Ovary (tissue), 9 donors: ENCODE data around the gene DTYMK. TPM values are rescaled to one million over a fixed set of nuclear protein-coding genes. Genes with fewer than 3 reads are reported as not detected.
"Not testable (repeated sequence)": the region's sequence is repeated elsewhere in the genome, so short reads cannot be mapped to it uniquely, and the experiment has no call there.

Source experiments
- DNase-seq, 5 donors: peaks; one replicate each; pipeline ENCODE4 v3.0.0-alpha.2; 2019 to 2020
- H3K27ac ChIP-seq, 2 donors: fragments of 200-600 bp; one replicate each; pipeline versions ENCODE4 v1.5.1 to v1.8.0; 2019 to 2022
- H3K27me3 ChIP-seq: fragments of 200-600 bp; one replicate; pipeline ENCODE4 v1.8.0; 2022
- H3K36me3 ChIP-seq: fragments of 200-600 bp; sonication (generic); one replicate; pipeline ENCODE4 v1.5.1; 2019
- H3K4me1 ChIP-seq: one replicate; pipeline ENCODE4 v1.8.1; 2013; ENCODE audit warnings: mild to moderate bottlenecking, moderate library complexity; ENCODE audit not compliant: insufficient read depth
- H3K4me3 ChIP-seq: fragments of 200-600 bp; sonication (generic); one replicate; pipeline ENCODE4 v1.5.1; 2017
- H3K9me3 ChIP-seq, 2 donors: fragments of 200-600 bp in 1 of 2; sonication (generic) in 1 of 2; one replicate each; pipeline versions ENCODE4 v1.5.1 to v1.8.1; 2013 to 2019; ENCODE audit warnings: mild to moderate bottlenecking in 1 of 2, moderate library complexity in 1 of 2
- EP300 ChIP-seq: sonication (generic); formaldehyde crosslinking; IDR thresholded peaks from one replicate; pipeline ENCODE4 v1.6.1; 2017; ENCODE audit warnings: antibody characterized with exemption
- POLR2A ChIP-seq: fragments of 450-650 bp; IDR thresholded peaks from one replicate; pipeline ENCODE4 v1.6.1; 2017; ENCODE audit warnings: antibody characterized with exemption, mild to moderate bottlenecking, moderate library complexity
- WGBS, 3 donors: extraction: QIAGEN DNeasy Blood & Tissue Kit in 1 of 3; methylation state at CpG; one replicate each; pipeline versions ENCODE4 v1.1.5 to v1.1.7; 2013 to 2017; 5-methylcytosine and 5-hydroxymethylcytosine counted together
- intact Hi-C, 4 donors: fragments of 100-400 bp; cut with DNase I; formaldehyde crosslinking; loops; one replicate each; pipeline versions ENCODE4 v1.11.0 to v1.15.1; 2022 to 2023
- polyA plus RNA-seq, 2 donors: library from polyadenylated mRNA; stranded (reverse); fragments of 200-250 nt in 1 of 2; fragments of 350-450 nt in 1 of 2; fragmentation: Illumina TruSeq in 1 of 2; extraction: RNeasy Lipid Tissue Mini Kit (QIAGEN cat#74804) in 1 of 2; gene quantifications; one replicate each; pipeline ENCODE4 v1.2.3, GENCODE V29; 2013 to 2014
- total RNA-seq, 7 donors: library from RNA; depleted of rRNA in 2 of 7; stranded (reverse); fragments of >200 nt in 2 of 7; fragmentation: NEBNext Ultra II Directional in 3 of 7; extraction: Animal tissue kit (Norgen Biotek cat#: 25700) in 3 of 7; gene quantifications; one replicate each; pipeline versions ENCODE4 v1.1.0 to v1.2.4, GENCODE V29; 2016 to 2023
- TF ChIP-seq, protein P1 (sequence below), 3 donors: fragments of 450-650 bp in 2 of 3; fragments of 200-600 bp in 1 of 3; IDR thresholded peaks; one replicate each; pipeline versions ENCODE4 v1.5.1 to v1.8.0; 2016 to 2022; ENCODE audit warnings: antibody characterized with exemption in 3 of 3, mild to moderate bottlenecking in 1 of 3
- donor health status: DM: no; HTN: no; CAD: no; lungs with moderate emphysema.
- donor health status: DM: no; HTN: no; CAD: no.
- donor health status: Bipolar disorder and iron deficiency.
- donor health status: DM: yes; HTN: yes; CAD: no.
- donor health status: DM: no; HTN: no; CAD: no.
- donor health status: DM: yes; HTN: yes; CAD: no.

The DTYMK gene
- total and polyA plus RNA-seq, 9 donors = 3.7 to 17.9 (median 12.5) TPM

DNA sequence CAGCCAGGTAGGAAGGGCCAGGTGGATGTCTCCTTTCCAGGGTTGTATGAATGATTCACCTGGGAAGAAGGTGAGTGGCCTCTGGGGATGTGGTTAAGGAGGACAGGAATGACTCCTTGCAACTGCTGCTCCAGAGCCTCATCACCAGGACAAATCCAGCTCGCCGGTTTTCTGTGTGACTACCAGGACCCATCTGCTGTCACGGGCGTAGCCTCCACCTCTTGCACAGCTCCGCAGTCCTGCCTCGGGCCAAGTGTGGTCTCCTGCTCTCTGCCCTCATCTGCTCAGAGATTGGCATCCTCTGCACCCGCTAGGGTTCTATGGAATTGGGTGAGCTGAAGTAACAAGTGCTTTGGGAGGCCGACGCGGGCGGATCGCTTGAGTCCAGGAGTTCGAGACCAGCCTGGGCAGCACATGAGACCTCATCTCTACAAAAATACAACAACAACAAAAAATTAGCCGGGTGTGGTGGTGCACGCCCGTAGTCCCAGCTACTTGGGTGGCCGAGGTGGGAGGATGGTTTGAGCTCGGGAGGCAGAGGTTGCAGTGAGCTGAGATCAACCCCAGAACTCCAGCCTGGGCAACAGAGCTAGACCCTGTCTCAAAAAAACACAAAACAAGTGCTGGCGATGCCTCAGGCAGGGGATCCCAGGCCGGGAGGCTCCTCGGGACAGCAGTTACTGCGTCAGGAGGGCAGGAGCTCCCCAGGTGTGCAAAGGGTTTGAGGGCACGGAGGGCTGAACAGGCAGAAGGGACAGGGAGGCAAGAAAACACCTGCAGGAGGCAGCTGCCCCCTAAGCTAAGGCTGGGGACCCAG is 47.0 kb upstream of the DTYMK start:
- WGBS, 3 donors = 74 to 79% (median 79%) methylated on average over 23 of the region's 23 CpGs
- TF ChIP-seq, protein P1, sequence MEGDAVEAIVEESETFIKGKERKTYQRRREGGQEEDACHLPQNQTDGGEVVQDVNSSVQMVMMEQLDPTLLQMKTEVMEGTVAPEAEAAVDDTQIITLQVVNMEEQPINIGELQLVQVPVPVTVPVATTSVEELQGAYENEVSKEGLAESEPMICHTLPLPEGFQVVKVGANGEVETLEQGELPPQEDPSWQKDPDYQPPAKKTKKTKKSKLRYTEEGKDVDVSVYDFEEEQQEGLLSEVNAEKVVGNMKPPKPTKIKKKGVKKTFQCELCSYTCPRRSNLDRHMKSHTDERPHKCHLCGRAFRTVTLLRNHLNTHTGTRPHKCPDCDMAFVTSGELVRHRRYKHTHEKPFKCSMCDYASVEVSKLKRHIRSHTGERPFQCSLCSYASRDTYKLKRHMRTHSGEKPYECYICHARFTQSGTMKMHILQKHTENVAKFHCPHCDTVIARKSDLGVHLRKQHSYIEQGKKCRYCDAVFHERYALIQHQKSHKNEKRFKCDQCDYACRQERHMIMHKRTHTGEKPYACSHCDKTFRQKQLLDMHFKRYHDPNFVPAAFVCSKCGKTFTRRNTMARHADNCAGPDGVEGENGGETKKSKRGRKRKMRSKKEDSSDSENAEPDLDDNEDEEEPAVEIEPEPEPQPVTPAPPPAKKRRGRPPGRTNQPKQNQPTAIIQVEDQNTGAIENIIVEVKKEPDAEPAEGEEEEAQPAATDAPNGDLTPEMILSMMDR (IDR thresholded peaks at IDR 0.05) = peak in 1 of 3 donors; percentile 2
- no peak for TF ChIP-seq EP300
- DNase-seq = peak in 3 of 5 donors; percentile 31 to 49 (median 36)

DNA sequence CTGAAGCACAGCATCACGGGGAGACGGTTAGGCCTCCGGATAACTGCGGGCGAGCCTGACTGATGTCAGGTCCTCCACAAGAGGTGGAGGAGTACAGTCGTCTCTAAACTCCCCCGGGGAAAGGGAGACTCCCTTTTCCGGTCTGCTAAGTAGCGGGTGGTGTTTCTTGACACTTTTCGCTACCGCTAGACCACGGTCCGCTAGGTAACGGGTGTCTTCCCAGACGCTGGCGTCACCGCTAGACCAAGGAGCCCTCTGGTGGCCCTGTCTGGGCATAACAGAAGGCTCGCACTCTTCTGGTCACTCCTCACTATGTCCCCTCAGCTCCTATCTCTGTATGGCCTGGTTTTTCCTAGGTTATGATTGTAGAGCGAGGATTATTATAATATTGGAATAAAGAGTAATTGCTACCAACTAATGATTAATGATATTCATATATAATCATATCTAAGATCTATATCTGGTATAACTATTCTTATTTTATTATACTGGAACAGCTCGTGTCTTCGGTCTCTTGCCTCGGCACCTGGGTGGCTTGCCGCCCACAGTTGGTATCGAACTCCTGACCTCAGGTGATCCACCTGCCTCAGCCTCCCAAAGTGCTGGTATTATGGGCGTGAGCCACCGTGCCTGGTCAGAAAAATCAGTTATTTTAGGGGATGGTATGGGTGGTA is 46.0 kb upstream of the DTYMK start:
- TF ChIP-seq, protein P1 (IDR thresholded peaks at IDR 0.05) = peak in 2 of 3 donors; percentile 35 to 50
- DNase-seq = peak in 4 of 5 donors; percentile 63 to 83 (median 72)
- H3K27me3 ChIP-seq, H3K4me3 ChIP-seq, H3K27ac ChIP-seq, H3K4me1 ChIP-seq, H3K9me3 ChIP-seq, H3K36me3 ChIP-seq: not testable (repeated sequence)
- intact Hi-C loops = loop anchor here in 2 of 4 donors (10.0 kb wide), 1 partner anchor 142 kb away; no protein-coding TSS in a partner anchor
- WGBS, 3 donors = 32 to 42% (median 36%) methylated on average over 19 to 26 of the region's 26 CpGs

More for the DNA sequence above, 47.0 kb upstream of the DTYMK start:
- intact Hi-C loops = loop anchor here in 2 of 4 donors (2.0 to 10.0 kb wide), 2 partner anchors 33 to 141 kb away; no protein-coding TSS in a partner anchor
- Histone ChIP-seq H3K4me3 (peak overlapping the region; percentile 68), H3K36me3 (no peaks in the 10 kb centered on the region), H3K9me3 (no peaks in the 10 kb centered on the region), H3K27ac (peak overlapping the region in 1 of 2 donors; percentile 77), H3K27me3 (no peaks in the 10 kb centered on the region), H3K4me1 (peaks cover 6% of the 10 kb centered on the region)

DNA sequence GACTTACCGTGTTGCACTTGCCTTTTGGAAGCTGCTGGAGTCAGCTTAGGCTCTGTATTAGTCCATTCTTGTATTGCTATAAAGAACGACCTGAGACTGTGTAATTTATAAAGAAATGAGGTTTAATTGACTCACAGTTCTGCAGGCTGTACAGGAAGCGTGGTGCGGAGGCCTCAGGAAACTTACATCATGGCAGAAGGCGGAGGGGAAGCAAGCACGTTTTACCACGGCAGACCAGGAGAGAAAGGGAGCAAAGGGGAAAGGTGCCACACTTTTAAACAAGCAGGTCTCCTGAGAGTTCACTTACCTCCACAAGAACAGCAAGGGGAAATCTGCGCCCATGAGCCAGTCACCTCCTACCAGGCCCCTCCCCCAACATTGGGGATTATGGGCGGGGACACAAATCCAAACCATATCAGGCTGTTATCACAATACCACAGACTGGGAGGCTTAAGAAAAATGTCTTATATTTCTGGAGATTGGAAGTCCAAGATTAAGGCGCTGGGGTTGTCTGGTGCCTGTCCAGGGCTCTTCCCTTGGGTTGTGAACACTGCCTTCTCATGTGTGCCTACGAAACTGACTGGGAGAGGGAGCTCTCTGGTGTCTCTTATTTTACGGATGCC is 44.2 kb upstream of the DTYMK start:
- no peak for DNase-seq
- H3K27me3 ChIP-seq = no peaks in the 10 kb centered on the region
- 87 to 89% (median 88%) methylated on average over 12 of the region's 12 CpGs for WGBS, 3 donors
- no peaks in the 10 kb centered on the region for H3K36me3 ChIP-seq
- TF ChIP-seq, protein P1 (IDR thresholded peaks at IDR 0.05) = no peak
- TF ChIP-seq EP300 = no peak
- TF ChIP-seq POLR2A = no peak
- H3K9me3 ChIP-seq = no peaks in the 10 kb centered on the region
- H3K27ac ChIP-seq = no peak overlapping the region
- peaks cover 6% of the 10 kb centered on the region for H3K4me1 ChIP-seq
- intact Hi-C loops = loop anchor here in 2 of 4 donors (10.0 kb wide), 1 partner anchor 144 kb away; no protein-coding TSS in a partner anchor
- H3K4me3 ChIP-seq = no peak overlapping the region

DNA sequence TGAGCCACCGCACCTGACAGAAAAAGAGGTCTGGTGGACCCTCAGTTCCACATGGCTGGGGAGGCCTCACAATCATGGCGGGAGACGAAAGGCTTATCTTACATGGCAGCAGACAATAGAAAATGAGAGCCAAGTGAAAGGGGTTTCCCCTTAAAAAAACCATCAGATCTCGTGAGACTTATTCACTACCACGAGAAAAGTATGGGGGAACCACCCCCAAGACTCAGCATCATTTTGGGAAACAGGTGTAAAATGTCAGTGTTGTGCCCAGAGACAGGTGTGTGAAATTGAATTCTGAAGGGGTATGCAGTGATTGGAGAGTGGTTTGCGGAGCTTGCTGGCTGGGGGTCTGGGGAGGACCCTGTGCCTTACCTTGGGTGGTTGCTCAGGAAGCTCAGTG is 43.3 kb upstream of the DTYMK start:
- peaks cover 3% of the 10 kb centered on the region for H3K4me1 ChIP-seq
- no peak overlapping the region for H3K4me3 ChIP-seq
- TF ChIP-seq, protein P1 (IDR thresholded peaks at IDR 0.05) = no peak
- TF ChIP-seq POLR2A (no peak), EP300 (no peak)
- WGBS, 3 donors = 87 to 95% (median 88%) methylated on average over 6 of the region's 6 CpGs
- no peaks in the 10 kb centered on the region for H3K9me3 ChIP-seq
- intact Hi-C loops = loop anchor here in 2 of 4 donors (10.0 kb wide), 1 partner anchor 145 kb away; no protein-coding TSS in a partner anchor
- H3K36me3 ChIP-seq = no peaks in the 10 kb centered on the region
- DNase-seq = no peak
- H3K27ac ChIP-seq = no peak overlapping the region
- H3K27me3 ChIP-seq = no peaks in the 10 kb centered on the region
